HG02885 (cell line): ENCODE results near the gene AMPH.

ENCODE experiments used
- ATAC-seq: cut with Tn5 transposase; IDR thresholded peaks from one replicate; pipeline ENCODE4 v1.9.1; 2021; ENCODE audit warnings: mild to moderate bottlenecking; ENCODE audit not compliant: unreplicated experiment, poor library complexity

Gene AMPH

DNA sequence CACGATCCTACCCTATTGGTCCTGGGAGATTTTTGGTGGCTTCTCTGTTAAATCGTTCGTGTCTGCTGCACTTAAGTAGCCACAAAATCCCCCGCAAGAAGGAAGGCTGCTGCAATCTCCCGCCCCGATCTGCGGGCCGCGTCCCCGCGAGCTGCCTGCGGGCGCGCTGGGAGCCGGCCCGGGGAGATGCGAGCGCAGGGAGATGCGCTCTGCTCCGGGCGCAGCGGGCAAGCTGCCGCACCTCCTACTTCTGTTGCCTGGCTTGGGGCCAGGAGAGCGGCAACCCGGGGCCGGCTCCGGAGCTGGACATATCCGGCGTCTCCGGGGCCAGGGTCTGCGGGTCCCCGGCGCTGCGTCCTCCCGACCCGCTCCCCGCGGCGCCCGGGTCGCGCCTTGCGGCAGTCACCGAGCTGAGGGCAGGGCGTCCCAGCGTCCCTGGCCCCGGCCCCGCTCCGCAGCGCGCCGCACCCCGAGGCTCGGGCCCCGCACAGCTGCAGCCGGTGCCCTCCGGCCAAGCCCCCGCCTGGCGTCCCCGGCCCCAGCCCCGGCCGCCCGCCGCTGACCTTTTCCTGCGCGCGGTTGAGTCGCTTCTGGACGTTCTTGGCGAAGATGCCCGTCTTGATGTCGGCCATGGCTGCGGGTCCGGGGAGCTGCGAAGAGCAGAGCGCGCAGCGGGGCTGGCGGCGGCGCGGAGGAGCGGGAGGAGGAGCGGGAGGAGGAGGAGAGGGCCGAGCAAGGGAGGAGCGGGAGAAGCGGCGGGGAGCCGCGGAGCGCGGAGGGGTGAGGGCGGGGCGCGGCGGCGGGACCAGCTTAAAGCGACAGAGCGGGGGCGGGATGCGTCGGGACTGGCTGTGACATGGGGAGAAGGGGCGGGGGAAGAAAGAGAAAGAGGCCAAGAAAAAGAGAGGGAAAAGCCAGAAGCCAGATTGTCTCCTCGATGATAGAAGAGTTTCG is at the start of gene AMPH:
AMPH (minus strand) TSS at position 654 of the 954 bp plus-strand sequence; CDS start at position 632, 22 bp downstream.
- ATAC-seq, result no peak

DNA sequence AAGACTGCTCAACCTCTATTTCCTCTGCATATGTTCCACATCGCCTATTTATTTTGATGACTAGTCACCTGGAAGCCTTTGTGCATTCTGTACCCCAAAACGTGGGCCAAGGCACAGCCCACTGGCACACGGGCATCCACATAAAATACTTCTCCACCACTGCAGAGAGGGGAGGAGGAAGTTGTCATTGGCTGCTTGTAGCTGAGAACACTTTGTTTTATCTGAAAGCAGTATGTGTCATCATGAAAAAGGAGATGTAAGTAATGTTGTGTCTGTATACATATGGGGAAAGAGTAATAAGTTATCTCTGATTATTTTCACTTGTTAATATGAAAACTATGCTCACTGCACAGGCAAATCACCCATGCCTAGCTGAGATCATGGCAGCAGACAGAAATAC is 48.2 kb upstream of the AMPH start:
- no peak for ATAC-seq

DNA sequence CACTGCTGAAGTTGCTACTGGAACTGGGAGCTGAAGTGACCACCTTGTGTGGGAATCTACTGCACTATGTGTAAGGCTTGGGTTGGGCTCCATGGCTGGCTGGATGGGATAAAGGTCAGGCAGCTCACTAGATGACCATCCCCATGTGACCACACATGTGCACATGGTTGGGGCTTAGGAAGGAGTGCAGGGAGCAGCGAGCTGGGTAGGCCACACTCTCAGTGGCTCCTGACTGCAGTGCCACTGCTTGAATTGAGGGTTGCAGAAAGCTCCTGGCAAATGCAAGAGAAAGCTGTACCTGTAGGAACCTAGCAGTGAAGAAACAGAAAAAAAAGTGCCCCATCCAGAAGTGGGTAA is 47.5 kb upstream of the AMPH start:
- ATAC-seq, result no peak

DNA sequence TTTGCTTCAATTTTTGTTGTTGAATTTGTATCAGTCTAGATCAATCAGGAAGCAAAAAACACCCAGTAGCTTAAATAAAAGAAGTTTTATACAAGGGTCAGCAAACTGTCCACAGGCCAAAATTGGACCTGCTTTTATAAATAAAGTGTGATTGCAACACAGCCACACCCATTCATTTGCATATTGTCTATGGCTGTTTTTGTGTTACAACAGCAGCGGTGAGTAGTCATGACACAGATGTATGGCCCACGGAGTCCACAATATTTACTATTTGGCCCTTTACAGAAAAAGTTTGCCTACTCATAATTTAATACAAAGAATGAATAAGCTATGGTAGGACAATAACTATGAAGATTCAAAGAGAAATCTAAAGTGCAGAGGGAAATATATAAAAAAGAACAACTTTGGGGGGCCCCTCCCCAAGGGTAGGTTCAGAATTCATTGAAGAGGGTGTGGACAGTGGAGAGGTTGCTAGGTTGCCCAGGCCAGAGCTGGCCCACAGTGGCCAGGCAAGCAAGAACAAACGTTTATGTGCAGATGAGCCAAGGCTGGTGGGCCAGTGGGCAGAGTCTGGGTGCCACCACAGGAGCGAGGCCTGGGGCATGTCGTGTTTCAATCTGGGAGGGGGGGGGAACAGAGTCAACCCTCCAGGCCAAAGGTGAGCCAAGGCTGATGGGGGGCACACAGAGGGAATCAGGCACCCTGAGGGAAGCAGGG is 47.0 kb upstream of the AMPH start:
- ATAC-seq, result no peak

DNA sequence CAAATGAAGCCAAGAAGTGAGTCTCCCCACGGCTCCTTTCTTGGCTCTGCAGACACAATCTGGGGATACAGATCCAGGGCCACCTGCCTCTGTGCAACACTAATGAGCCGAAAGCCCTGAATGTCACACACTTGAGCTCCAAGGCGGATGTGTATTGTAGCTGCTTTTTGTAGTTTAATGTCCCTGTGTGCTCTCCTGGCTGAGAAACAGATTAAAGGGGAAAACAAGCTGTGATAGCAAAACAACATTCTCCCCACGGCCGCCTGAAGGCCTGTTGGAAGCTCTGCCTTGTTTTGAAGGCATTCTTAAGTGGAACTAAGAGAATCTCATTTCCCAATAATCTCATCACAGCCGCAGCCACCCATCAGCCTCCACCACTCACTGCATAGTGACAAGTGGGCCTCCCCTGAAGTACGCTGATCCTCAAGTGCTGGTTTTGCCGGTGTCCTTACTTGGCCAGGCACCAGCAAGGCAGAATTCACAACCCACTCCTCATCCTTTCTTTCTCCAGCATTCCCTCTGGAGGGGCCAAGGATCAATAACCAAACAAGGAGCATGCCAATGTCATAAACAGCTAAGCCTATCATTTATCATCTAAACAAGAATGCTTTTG is 44.4 kb upstream of the AMPH start:
- ATAC-seq, result no peak

DNA sequence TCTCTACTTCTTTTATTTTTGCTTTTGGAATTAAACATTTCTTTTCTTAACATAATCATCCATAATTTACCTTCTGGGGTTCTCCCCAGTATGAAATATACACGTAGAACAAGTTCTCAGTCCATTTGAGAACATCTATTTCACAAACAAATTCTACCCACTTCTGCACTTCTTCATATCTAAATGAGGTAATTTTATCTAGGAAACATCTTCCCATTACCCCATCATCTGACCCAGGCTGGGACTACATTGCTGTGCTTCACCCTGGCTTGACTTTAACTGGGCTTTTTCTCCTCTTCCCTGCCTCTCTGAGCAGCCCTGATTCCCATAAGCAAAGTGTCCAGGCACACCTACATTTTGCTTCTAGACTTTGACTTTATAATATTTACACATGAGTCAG is 43.3 kb upstream of the AMPH start:
- no peak for ATAC-seq

DNA sequence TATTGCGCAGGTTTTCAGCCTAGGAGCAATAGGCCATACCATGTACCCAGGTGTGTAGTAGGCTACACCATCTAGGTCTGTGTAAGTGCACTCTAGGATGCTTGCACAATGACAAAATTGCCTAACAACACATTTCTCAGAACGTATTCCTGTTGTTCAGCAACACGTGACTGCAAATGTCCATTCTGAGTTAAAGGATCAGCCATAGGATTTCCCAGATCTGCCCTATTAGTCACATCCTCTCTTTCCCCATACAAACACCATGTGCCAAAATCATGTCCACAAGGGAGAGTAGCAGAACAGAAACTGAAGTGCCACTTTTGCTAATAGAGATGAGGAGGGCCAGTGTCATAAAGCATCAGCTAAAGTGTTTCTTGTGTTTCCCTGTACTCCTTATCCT is 42.6 kb upstream of the AMPH start:
- no peak for ATAC-seq

DNA sequence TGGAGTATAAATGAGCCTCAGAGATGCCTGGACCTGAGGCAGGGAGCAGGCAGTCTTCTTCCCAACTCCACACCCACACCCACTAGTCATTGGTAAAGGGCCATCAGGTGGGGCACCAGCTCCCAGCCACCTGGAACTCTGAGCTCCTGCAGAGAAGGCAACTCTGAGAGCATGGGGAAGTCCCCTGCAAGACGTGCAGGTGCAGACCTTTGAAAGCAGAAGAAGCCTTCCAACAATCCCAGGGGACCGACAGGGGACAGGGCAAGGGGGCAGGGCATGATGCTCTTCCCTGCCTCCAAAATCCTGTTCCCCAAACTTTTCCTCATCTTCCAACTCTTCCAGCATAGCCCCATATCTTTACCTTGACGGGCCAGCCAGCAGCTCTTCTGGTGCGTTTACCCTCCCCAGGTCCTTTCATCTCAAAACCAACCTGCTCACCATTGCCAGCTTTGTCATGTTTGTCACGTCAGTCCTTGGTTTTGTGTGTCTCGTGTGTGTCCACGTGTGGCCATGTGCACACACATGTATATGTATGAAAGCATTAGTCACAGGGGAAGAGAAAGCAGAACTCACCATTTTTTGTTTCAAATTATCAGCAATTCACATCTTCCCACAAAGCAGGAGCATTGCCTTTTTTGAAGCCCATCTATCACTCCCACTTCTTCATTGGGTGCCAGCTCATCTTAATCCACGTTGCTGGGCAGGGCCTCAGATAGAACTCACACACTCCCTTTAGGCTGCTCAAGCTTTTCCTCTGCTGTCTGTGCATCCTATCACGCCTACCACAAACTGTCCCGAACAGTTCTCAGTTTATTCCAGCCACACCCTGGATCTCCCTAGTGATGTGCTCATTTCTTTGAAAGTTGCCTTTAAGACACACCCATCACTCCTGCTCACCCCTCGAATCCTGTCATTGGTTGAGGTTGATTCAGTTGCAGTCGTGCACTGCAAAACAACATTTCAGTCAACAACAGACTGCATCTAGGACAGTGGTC is 41.0 kb upstream of the AMPH start:
- no peak for ATAC-seq

DNA sequence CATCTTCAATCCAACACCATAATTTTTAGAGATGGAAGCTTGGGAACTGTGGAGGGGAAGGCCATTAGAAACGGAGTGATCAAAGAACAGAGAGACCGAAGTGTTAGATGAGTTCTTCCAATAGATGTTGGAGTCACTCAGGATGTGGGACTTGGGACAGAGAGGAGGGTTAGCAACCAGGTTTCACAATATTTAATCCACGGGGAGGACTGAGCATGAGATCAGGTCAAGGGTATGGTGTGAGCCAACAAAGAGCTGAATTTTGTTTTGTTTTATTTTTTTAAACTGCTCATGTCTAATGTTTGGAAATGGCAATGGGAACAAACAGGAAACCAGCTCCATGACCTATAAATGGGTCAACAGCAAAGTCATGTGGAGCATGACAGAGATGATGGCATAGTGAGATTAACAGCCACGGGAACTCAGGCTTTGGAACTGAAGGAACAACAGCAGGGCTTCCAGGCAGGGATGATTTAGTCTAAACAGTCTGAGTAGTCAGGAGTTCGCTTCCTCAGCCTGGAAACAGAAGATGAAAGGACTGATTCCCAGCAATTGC is 38.9 kb upstream of the AMPH start:
- no peak for ATAC-seq

DNA sequence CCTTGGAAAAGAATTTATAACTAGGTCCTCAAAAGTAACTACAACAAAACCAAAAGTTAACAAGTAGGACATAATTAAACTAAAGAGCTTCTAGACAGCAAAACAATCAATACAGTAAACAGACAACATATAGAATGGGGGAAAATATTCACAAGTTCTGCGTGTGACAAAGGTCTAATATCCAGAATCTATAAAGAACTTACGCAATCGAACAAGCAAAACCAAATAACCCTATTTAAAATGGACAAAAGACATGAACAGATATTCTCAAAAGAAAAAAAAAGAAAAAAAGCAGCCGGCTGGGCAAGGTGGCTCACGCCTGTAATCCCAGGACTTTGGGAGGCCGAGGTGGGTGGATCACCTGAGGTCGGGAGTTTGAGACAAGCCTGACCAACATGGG is 33.8 kb upstream of the AMPH start:
- no peak for ATAC-seq

DNA sequence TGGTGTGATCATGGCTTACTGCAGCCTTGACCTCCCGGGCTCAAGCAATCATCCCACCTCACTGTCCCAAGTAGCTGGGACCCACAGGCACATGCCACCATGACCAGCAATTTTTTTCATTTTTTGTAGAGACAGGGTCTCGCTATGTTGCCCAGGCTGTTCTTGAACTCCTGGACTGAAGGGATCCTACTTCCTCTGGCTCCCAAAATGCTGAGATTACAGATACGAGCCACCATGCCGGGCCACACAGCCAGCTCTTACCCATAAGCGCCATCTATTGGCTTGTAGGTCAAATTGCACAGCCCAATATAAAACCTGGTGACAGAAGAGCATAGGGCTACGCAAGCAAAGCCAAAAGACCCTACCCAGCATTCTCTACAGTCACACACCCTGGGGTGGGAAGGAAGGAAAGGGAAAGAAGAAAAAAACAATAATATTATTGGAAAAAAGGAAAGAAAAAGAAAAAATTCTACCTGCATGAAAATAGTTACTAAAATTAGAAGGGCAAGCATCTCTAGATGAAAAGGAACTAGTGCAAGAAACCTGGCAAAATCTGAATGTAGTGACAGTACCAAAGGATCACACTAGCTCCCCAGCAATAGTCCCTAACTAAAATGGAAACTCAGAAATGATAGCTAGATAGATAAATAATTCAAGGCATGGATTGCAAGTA is 29.4 kb upstream of the AMPH start:
- ATAC-seq, result peak; percentile 95

DNA sequence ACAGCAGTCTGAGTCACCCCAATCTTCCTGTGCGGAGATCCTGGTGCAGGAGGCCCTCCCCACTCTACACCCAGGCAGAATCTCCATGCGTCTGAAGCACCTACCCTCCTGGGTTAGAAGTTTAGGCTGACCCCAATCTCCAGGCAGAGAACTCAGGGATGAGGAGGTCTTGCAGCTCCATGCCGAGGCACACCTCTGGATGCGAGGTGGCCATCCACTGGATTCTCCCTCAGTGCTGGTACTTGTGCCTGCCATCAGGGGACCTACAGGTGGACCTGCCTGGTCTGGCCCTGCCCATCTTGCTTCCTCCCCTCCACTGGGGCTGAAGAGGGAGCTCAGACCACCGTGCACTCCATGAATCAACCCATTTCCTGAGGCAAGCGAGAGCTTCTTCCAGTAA is 28.8 kb upstream of the AMPH start:
- no peak for ATAC-seq

DNA sequence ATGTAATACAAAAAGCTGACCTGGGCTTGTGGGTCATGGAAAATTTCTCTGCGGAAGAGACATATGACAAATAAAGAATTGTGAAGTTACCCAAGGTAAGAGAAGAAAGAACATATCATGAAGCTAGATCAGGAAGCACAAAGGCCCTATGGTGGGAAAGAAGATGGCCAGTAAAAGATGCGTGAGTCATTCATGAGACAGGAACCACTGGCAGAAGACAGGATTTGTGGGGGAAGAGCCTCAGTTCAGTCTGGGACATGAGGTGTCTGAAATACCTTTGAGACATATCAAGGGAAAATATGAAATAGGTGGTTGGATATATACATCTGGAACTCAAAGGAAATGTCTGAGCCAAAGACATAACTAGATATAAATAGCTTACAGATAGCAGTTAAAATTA is 27.7 kb upstream of the AMPH start:
- ATAC-seq, result no peak

DNA sequence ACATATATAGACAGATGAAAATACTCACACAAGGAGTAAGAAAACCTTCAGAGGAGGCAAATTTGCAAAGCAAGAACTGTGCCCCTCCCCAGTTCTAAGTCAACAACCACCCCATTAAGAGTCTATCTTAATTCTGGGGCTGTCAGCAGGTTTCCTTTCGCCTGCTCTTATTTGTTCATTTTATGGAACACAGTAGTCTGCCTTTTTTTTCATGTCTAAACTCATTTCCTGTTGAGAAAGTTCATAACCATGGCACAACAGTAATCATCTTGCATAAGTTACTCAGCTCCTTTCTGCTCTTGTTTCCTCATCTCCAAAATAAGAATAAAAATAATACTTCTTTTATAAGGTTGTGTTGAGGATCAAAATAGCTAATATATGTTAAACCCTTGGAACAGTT is 25.8 kb upstream of the AMPH start:
- no peak for ATAC-seq

DNA sequence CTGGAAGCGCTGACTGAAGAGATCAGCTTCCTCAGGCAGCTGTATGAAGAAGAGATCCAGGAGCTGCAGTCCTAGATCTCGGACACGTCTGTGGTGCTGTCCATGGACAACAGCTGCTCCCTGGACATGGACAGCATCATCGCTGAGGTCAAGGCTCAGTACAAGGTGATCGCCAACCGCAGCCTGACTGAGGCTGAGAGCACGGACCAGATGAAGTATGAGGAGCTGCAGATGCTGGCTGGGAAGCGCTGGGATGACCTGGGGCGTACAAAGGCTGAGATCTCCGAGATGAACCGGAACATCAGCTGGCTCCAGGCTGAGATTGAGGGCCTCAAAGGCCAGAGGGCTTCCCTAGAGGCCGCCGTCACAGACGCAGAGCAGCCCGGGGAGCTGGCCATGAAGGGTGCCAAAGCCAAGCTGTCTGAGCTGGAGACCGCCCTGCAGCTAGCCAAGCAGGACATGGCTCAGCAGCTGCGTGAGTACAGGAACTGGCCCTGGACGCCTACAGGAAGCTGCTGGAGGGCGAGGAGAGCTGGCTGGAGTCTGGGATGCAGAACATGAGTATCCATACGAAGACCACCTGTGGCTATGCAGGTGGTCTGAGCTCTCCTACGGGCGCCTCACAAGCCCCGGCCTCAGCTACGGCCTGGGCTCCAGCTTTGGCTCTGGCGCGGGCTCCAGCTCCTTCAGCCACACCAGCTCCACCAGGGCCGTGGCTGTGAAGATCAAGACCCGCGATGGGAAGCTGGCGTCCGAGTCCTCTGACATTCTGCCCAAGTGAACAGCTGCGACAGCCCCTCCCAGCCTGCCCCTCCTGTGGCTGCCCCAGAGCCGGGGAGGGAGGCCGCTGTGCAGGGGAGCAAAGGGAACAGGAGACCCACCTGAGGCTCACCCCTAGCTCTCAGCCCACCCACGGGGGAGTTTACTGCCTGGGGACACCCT is 24.9 kb upstream of the AMPH start:
- no peak for ATAC-seq

DNA sequence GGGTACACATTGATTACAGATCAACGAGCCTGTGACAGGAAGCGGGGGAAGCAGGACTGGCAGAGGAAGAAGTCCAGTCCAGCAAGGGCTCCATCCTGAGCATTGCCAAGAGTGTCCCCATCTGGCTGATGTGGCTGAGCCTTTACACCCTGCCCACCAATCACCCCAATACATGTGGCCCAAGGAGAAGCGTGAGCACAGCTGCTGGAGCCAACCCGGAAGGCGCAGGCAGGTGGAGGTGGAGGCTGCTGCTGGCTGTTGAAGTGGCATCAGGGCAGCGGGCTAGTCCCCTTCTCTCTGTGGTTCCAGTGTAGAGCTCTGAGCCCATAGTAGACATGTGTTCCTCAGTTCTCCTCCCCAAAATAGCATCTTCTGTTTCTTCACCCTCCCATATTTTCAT is 6.8 kb upstream of the AMPH start:
- ATAC-seq, result no peak

DNA sequence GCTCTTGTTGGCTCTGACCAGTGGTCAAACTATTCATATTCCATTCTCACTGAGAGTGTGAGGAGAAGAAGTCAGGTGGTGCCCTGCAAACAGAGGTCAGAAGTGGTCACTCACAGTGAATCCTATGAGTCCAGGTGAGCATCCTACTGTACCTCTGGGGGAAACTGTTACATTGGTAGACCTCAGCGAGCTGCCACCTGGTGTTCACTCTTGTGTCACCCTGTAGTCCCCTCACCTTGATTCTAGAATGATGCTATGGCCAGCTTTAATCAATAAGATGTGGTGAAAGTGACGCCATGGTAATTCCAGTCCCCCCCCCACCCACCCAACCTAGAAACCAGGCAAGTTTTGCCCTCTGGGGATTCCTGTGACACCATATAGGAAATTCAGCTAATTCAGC is 1.2 kb upstream of the AMPH start:
- ATAC-seq, result no peak
